Thyroid gland (tissue), 4 donors: ENCODE data around the gene PTPRN2.

Source experiments
- CTCF ChIP-seq, 6 experiments: fragments of 200-600 bp in 3 of 6; fragments of 450-650 bp in 3 of 6; sonication (generic) in 3 of 6; IDR thresholded peaks; one replicate each; pipeline ENCODE4 v1.5.1; 2016 to 2019; ENCODE audit warnings: antibody characterized with exemption in 6 of 6, mild to moderate bottlenecking in 2 of 6, inconsistent platforms in 1 of 6, moderate library complexity in 1 of 6
- POLR2A ChIP-seq, 2 donors: fragments of 450-650 bp; IDR thresholded peaks; one replicate each; pipeline ENCODE4 v1.6.1; 2017; ENCODE audit warnings: antibody characterized with exemption in 2 of 2, mild to moderate bottlenecking in 2 of 2, moderate library complexity in 1 of 2

- no peak for TF ChIP-seq POLR2A (IDR thresholded peaks at IDR 0.05)
- TF ChIP-seq CTCF (IDR thresholded peaks at IDR 0.05), result no peak
These were observed 35.6 kb upstream of the PTPRN2 start for GRCh38 chr7:158623241-158623640.
